ENCODE data around the gene COL27A1. TPM values are rescaled to one million over a fixed set of nuclear protein-coding genes. Genes with fewer than 3 reads are reported as not detected.

Gene COL27A1
- total RNA-seq, 2 donors from 2014 or later, result 18.5 to 57.1 TPM

GRCh38 chr9:114117614-114117995 is 37.7 kb upstream of the COL27A1 start:
- Histone ChIP-seq H3K27me3 (replicated peaks; ENCODE audit: insufficient read depth) (no peaks in the 10 kb centered on the region), H3K4me3 (no peak overlapping the region), H3K4me1 (ENCODE audit: control insufficient read depth in 1 of 2, low read depth in 2 of 2) (peaks cover 12 to 27% of the 10 kb centered on the region in 2 donors), H3K27ac (no peak overlapping the region), H3K36me3 (no peaks in the 10 kb centered on the region), H3K9me3 (no peaks in the 10 kb centered on the region)
- TF ChIP-seq CTCF (IDR thresholded peaks at IDR 0.05), result no peak
- no peak for DNase-seq (ENCODE audit: low spot score)
- ATAC-seq (ENCODE audit: insufficient number of reproducible peaks, low FRiP score, low read depth), result no peak

GRCh38 chr9:114117996-114118830 is 37.1 kb upstream of the COL27A1 start:
- no peak overlapping the region for H3K27ac ChIP-seq
- H3K4me1 ChIP-seq (ENCODE audit: control insufficient read depth in 1 of 2, low read depth in 2 of 2), result peaks cover 10 to 21% of the 10 kb centered on the region in 2 donors
- TF ChIP-seq CTCF (IDR thresholded peaks at IDR 0.05), result no peak
- ATAC-seq (ENCODE audit: insufficient number of reproducible peaks, low FRiP score, low read depth), result no peak
- H3K9me3 ChIP-seq, result no peaks in the 10 kb centered on the region
- H3K36me3 ChIP-seq, result no peaks in the 10 kb centered on the region
- no peaks in the 10 kb centered on the region for H3K27me3 ChIP-seq (replicated peaks; ENCODE audit: insufficient read depth)
- no peak overlapping the region for H3K4me3 ChIP-seq
- no peak for DNase-seq (ENCODE audit: low spot score)

GRCh38 chr9:114119242-114120191 is 35.8 kb upstream of the COL27A1 start:
- DNase-seq (ENCODE audit: low spot score) (no peak), ATAC-seq (ENCODE audit: insufficient number of reproducible peaks, low FRiP score, low read depth) (no peak)
- Histone ChIP-seq H3K27ac (no peak overlapping the region), H3K9me3 (no peaks in the 10 kb centered on the region), H3K4me1 (ENCODE audit: control insufficient read depth in 1 of 2, low read depth in 2 of 2) (peaks cover 5 to 11% of the 10 kb centered on the region in 2 donors), H3K4me3 (no peak overlapping the region), H3K27me3 (replicated peaks; ENCODE audit: insufficient read depth) (no peaks in the 10 kb centered on the region), H3K36me3 (no peaks in the 10 kb centered on the region)
- TF ChIP-seq CTCF (IDR thresholded peaks at IDR 0.05), result no peak

GRCh38 chr9:114120192-114121014 is 34.9 kb upstream of the COL27A1 start:
- Histone ChIP-seq H3K4me3 (no peak overlapping the region), H3K36me3 (no peaks in the 10 kb centered on the region), H3K4me1 (ENCODE audit: control insufficient read depth in 1 of 2, low read depth in 2 of 2) (peaks cover 5 to 11% of the 10 kb centered on the region in 2 donors), H3K27me3 (replicated peaks; ENCODE audit: insufficient read depth) (no peaks in the 10 kb centered on the region), H3K9me3 (no peaks in the 10 kb centered on the region), H3K27ac (no peak overlapping the region)
- DNase-seq (ENCODE audit: low spot score) (no peak), ATAC-seq (ENCODE audit: insufficient number of reproducible peaks, low FRiP score, low read depth) (no peak)
- TF ChIP-seq CTCF (IDR thresholded peaks at IDR 0.05), result no peak
